T-cell (primary cell): ENCODE results near the gene MCHR1. TPM values are rescaled to one million over a fixed set of nuclear protein-coding genes. Genes with fewer than 3 reads are reported as not detected.
"Not testable (repeated sequence)": the region's sequence is repeated elsewhere in the genome, so short reads cannot be mapped to it uniquely, and the experiment has no call there.

Source experiments
- ATAC-seq, 4 experiments: fragments of 200-7000 bp in 3 of 4; fragments of 150-1000 bp in 1 of 4; cut with Tn5 transposase; replicated peaks in 1 of 4; 1 replicate in 3 of 4; 2 replicates in 1 of 4; pipeline ENCODE4 v1.10.0; 2021; ENCODE audit warnings: moderate library complexity in 3 of 4, mild to moderate bottlenecking in 2 of 4, moderate number of reproducible peaks in 1 of 4
- CTCF ChIA-PET, 2 donors: fragments of 300-600 bp; sonication (Branson Sonifier 250); formaldehyde crosslinking; loops; one replicate each; lab custom pipeline; 2022; ENCODE audit warnings: antibody characterized with exemption in 2 of 2; lab: Charles Lee
- POLR2A ChIA-PET, 2 donors: fragments of 300-600 bp; sonication (Branson Sonifier 250); formaldehyde crosslinking; loops; one replicate each; lab custom pipeline; 2022; ENCODE audit warnings: antibody characterized with exemption in 2 of 2; lab: Charles Lee
- DNase-seq, 35 experiments: peaks; one replicate each; pipeline versions ENCODE4 v3.0.0 to v3.0.0-alpha.2; 2013 to 2023
- H3K27ac ChIP-seq: one replicate; pipeline ENCODE4 v1.5.1; 2013; ENCODE audit warnings: low read length
- H3K27me3 ChIP-seq, 2 experiments: replicated peaks in 1 of 2; 1 replicate in 1 of 2; 2 replicates in 1 of 2; pipeline versions ENCODE4 v1.6.1 to v1.7.0; 2013; ENCODE audit warnings: low read length in 1 of 2, mixed read lengths in 1 of 2; ENCODE audit not compliant: control insufficient read depth in 2 of 2, insufficient read depth in 2 of 2; ENCODE audit errors: extremely low read depth in 1 of 2
- H3K36me3 ChIP-seq, 2 donors: 1 replicate in 1 of 2; 2 replicates in 1 of 2; pipeline versions ENCODE4 v1.6.1 to v1.7.0; 2013; ENCODE audit warnings: low read length in 1 of 2; ENCODE audit not compliant: control insufficient read depth in 2 of 2, insufficient read depth in 1 of 2; ENCODE audit errors: extremely low read depth in 1 of 2
- H3K4me1 ChIP-seq, 2 experiments: 1 replicate in 1 of 2; 2 replicates in 1 of 2; pipeline versions ENCODE4 v1.6.1 to v1.7.0; 2013; ENCODE audit warnings: low read length in 2 of 2, mixed read lengths in 1 of 2; ENCODE audit not compliant: insufficient read depth in 2 of 2, control insufficient read depth in 1 of 2; ENCODE audit errors: extremely low read depth in 1 of 2
- H3K4me3 ChIP-seq, 2 donors: 1 replicate in 1 of 2; 2 replicates in 1 of 2; pipeline versions ENCODE4 v1.5.1 to v1.7.0; 2013; ENCODE audit warnings: mild to moderate bottlenecking in 2 of 2, low read length in 1 of 2, moderate library complexity in 1 of 2; ENCODE audit not compliant: control insufficient read depth in 1 of 2; ENCODE audit errors: extremely low read depth in 1 of 2
- H3K9me3 ChIP-seq: 2 replicates; pipeline ENCODE4 v1.7.0; 2013
- H3K27ac Mint-ChIP-seq, 2 donors: one replicate each; pipeline ENCODE4 v1.8.0; 2020 to 2021; ENCODE audit warnings: mild to moderate bottlenecking in 2 of 2, mixed read lengths in 2 of 2
- H3K27me3 Mint-ChIP-seq, 2 donors: one replicate each; pipeline ENCODE4 v1.8.0; 2021 to 2022; ENCODE audit warnings: mixed read lengths in 2 of 2
- H3K36me3 Mint-ChIP-seq: one replicate; pipeline ENCODE4 v1.8.0; 2021; ENCODE audit warnings: mixed read lengths
- H3K4me1 Mint-ChIP-seq, 3 donors: one replicate each; pipeline ENCODE4 v1.8.0; 2020 to 2022; ENCODE audit warnings: mixed read lengths in 3 of 3, mild to moderate bottlenecking in 1 of 3
- H3K4me3 Mint-ChIP-seq, 3 donors: one replicate each; pipeline ENCODE4 v1.8.0; 2020 to 2022; ENCODE audit warnings: mild to moderate bottlenecking in 3 of 3, mixed read lengths in 3 of 3, moderate library complexity in 3 of 3
- H3K9me3 Mint-ChIP-seq, 3 donors: one replicate each; pipeline ENCODE4 v1.8.0; 2020 to 2022; ENCODE audit warnings: mixed read lengths in 3 of 3
- WGBS: methylation state at CpG from one replicate; pipeline ENCODE4 v1.1.5; 2013; ENCODE audit warnings: missing lambda C conversion rate; ENCODE audit not compliant: insufficient coverage; 5-methylcytosine and 5-hydroxymethylcytosine counted together
- total RNA-seq, 35 experiments: library from RNA in 6 of 35; stranded (reverse) in 6 of 35; fragments of 120-200 nt in 1 of 35; gene quantifications; one replicate each; pipeline versions ENCODE4 v1.2.1 to v1.2.4 and lab custom pipeline; 2013 to 2026

Gene MCHR1
- total RNA-seq, 5 donors from 2014 or later (not counting 1 experiment from before 2014, with no cell fraction given), result not detected

DNA sequence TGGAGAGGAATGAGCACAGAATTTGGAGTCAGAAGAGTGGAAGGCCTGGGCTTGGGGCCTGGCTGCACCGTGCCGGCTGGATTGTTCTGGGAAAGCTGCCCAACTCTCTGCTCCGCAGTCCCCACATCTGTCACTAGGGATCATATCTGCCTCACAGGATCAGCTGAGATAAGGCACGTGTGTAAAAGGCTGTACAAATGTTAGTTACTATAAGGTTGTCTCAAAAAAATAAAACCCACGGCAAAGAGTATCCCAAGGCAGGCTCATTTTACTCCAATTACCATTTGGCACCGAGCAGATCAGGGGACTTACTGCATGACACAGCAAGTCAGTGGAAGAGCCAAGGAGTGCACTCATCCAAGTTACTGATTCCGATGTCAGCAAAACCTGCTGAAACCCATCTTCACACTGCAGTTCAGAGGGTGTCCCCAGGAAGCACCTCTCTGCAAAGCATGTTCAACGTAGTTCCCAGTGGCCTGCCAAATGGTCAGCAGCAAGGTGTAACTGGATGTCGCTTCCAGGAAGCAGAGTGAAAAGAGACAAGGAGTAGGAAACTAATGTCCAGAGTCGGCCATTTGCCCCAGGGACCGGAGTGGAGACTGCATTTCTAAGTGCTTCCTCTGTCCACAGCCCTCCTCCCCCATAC, 24.6 kb upstream of the MCHR1 start:
- no peak overlapping the region for H3K27ac ChIP-seq
- H3K4me1 ChIP-seq, result peaks cover 0 to 7% of the 10 kb centered on the region in 2 experiments
- H3K27ac Mint-ChIP-seq, result no peak overlapping the region
- H3K36me3 ChIP-seq, result no peaks in the 10 kb centered on the region
- no peaks in the 10 kb centered on the region for H3K36me3 Mint-ChIP-seq
- peaks cover 0 to 5% (median 4%) of the 10 kb centered on the region in 3 donors for H3K4me1 Mint-ChIP-seq
- no peaks in the 10 kb centered on the region for H3K27me3 Mint-ChIP-seq
- WGBS, result 87% methylated on average over 5 of the region's 11 CpGs
- CTCF ChIA-PET, result no interaction called here
- H3K9me3 Mint-ChIP-seq, result no peaks in the 10 kb centered on the region
- DNase-seq (no peak), ATAC-seq (no peak)
- POLR2A ChIA-PET, result no interaction called here
- H3K9me3 ChIP-seq, result no peaks in the 10 kb centered on the region
- H3K27me3 ChIP-seq, result no peaks in the 10 kb centered on the region
- H3K4me3 ChIP-seq, result no peak overlapping the region
- no peak overlapping the region for H3K4me3 Mint-ChIP-seq

DNA sequence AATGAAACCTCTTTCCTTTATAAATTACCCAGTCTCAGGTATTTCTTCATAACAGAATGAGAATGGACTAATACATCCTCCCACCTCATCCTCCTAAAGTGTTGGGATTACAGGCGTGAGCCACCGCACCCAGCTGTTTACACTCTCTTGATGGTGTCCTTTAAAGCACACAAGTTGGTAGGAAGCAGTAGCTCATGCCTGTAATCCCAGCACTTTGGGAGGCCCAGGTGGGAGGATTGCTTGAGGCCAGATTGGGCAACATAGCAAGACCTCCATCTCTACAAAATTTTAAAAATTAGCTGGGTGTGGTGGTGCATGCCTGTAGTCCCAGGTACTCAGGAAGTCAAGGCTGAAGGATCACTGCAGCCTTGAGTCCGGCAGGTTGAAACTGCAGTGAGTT, 23.3 kb upstream of the MCHR1 start:
- POLR2A ChIA-PET, H3K36me3 ChIP-seq, H3K27ac Mint-ChIP-seq, H3K4me3 Mint-ChIP-seq, H3K36me3 Mint-ChIP-seq, H3K9me3 ChIP-seq, H3K27me3 ChIP-seq, H3K9me3 Mint-ChIP-seq, CTCF ChIA-PET, H3K4me1 ChIP-seq, DNase-seq, H3K27me3 Mint-ChIP-seq, ATAC-seq, H3K4me3 ChIP-seq, H3K4me1 Mint-ChIP-seq, H3K27ac ChIP-seq: not testable (repeated sequence)
- no CpG with 5 or more reads among the region's 3 CpGs for WGBS

DNA sequence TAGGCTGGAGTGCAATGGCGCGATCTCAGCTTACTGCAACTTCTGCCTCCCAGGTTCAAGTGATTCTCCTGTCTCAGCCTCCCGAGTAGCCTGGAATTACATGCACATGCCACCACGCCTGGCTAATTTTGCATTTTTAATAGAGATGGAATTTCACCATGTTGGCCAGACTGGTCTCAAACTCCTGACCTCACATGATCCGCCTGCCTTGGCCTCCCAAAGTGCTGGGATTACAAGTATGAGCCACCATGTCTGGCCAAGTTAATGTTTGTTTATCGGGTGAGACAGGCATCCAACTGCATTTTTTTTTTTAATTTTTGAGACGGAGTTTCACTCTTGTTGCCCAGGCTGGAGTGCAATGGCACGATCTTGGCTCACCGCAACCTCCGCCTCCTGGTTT, 22.6 kb upstream of the MCHR1 start:
- 95% methylated on average over 7 of the region's 10 CpGs for WGBS
- CTCF ChIA-PET, result not testable (repeated sequence)

DNA sequence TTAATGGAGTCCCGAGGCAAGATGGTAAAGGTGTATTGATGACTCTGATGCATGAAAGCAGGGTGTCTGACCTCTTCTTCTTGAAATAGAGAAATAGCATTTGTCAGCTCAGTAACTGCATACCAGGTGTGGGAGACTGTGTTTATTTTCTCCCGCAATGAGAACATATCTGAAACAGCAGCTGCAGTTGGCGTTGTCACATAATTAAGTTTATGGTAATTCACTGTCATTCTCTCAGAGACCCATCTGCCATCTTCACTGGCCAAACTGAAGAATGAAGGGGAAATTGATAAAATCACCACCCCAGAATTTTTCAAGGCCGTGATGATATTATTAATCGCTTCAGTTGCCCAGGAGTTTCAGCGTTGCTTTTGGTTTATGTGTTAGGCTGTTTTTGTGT, 20.1 kb upstream of the MCHR1 start:
- no peaks in the 10 kb centered on the region for H3K36me3 ChIP-seq
- Mint-ChIP-seq H3K27ac (no peak overlapping the region), H3K9me3 (no peaks in the 10 kb centered on the region), H3K4me1 (no peaks in the 10 kb centered on the region), H3K27me3 (no peaks in the 10 kb centered on the region), H3K4me3 (no peak overlapping the region), H3K36me3 (no peaks in the 10 kb centered on the region)
- no peak overlapping the region for H3K4me3 ChIP-seq
- DNase-seq (no peak), ATAC-seq (no peak)
- H3K27me3 ChIP-seq, result peaks cover 0 to 2% of the 10 kb centered on the region in 2 experiments
- H3K9me3 ChIP-seq, result no peaks in the 10 kb centered on the region
- H3K4me1 ChIP-seq, result no peaks in the 10 kb centered on the region
- WGBS, result 100% methylated on average over 1 of the region's 6 CpGs
- CTCF ChIA-PET, result interaction anchor here in 1 of 2 donors (0.7 kb wide), 1 partner anchor 244 kb away, joined by 4 read pairs; no protein-coding TSS in a partner anchor
- no peak overlapping the region for H3K27ac ChIP-seq
- POLR2A ChIA-PET, result no interaction called here

More for the DNA sequence above, 22.6 kb upstream of the MCHR1 start:
- H3K36me3 ChIP-seq, DNase-seq, POLR2A ChIA-PET, H3K4me3 ChIP-seq, H3K4me3 Mint-ChIP-seq, H3K36me3 Mint-ChIP-seq, H3K4me1 Mint-ChIP-seq, H3K9me3 Mint-ChIP-seq, H3K27me3 Mint-ChIP-seq, H3K27ac Mint-ChIP-seq, H3K27me3 ChIP-seq, H3K9me3 ChIP-seq, H3K4me1 ChIP-seq, H3K27ac ChIP-seq, ATAC-seq: not testable (repeated sequence)

DNA sequence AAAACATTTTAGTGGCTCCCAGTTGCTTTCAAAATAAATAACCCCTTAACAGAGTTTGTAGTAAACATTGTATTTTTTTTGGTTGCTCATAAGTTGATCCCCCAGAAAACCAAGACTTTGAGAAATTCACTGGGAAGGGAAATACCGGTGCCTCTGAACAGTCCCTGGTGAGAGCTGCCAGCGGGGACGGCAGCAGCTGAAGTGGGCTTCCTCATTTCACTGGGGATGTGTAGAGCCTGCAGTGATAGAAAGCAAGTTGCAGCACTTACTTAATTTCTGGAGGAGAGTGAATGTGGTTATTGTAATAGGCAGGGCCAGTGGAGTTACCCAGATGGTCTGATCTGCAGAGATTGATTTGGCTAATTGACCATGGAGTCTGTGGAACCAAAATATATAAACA, 18.6 kb upstream of the MCHR1 start:
- no peak overlapping the region for H3K27ac Mint-ChIP-seq
- H3K36me3 ChIP-seq, result no peaks in the 10 kb centered on the region
- H3K27ac ChIP-seq, result no peak overlapping the region
- H3K27me3 ChIP-seq, result peaks cover 0 to 5% of the 10 kb centered on the region in 2 experiments
- no peaks in the 10 kb centered on the region for H3K9me3 ChIP-seq
- no peaks in the 10 kb centered on the region for H3K9me3 Mint-ChIP-seq
- no peak overlapping the region for H3K4me3 Mint-ChIP-seq
- DNase-seq (no peak), ATAC-seq (no peak)
- WGBS, result 78% methylated on average over 3 of the region's 3 CpGs
- H3K36me3 Mint-ChIP-seq, result no peaks in the 10 kb centered on the region
- no peaks in the 10 kb centered on the region for H3K4me1 ChIP-seq
- CTCF ChIA-PET, result no interaction called here
- POLR2A ChIA-PET, result no interaction called here
- no peaks in the 10 kb centered on the region for H3K27me3 Mint-ChIP-seq
- H3K4me1 Mint-ChIP-seq, result no peaks in the 10 kb centered on the region
- H3K4me3 ChIP-seq, result no peak overlapping the region

DNA sequence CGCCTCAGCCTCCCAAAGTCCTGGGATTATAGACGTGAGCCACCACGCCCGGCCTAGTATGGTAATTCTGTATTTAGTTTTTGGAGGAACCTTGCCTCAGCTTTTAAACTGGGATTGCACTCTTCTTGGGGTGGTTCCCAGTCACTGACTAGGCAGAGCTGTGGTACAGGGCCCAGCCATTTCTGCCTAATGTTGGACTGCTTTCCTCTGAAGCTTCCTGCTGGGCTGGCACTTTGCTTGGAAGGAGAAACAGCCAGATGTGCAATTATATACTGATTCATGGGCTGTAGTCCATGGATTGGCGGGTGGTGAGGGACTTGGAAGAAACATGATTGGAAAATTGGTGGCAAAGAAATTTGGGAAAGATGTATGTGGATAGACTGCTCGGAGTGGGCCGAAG, 17.6 kb upstream of the MCHR1 start:
- Mint-ChIP-seq H3K27ac (no peak overlapping the region), H3K9me3 (no peaks in the 10 kb centered on the region), H3K4me1 (no peaks in the 10 kb centered on the region), H3K4me3 (no peak overlapping the region), H3K27me3 (no peaks in the 10 kb centered on the region), H3K36me3 (no peaks in the 10 kb centered on the region)
- Histone ChIP-seq H3K27me3 (peaks cover 0 to 5% of the 10 kb centered on the region in 2 experiments), H3K27ac (no peak overlapping the region), H3K9me3 (no peaks in the 10 kb centered on the region), H3K36me3 (no peaks in the 10 kb centered on the region), H3K4me3 (no peak overlapping the region), H3K4me1 (no peaks in the 10 kb centered on the region)
- CTCF ChIA-PET, result no interaction called here
- DNase-seq (no peak), ATAC-seq (no peak)
- 97% methylated on average over 5 of the region's 7 CpGs for WGBS
- POLR2A ChIA-PET, result no interaction called here
